ENCODE measurements around the gene UBE3A.

Gene UBE3A

GRCh38 chr15:25332306-25332705 is 106.5 kb downstream of the UBE3A start:
- TF ChIP-seq, protein P1, sequence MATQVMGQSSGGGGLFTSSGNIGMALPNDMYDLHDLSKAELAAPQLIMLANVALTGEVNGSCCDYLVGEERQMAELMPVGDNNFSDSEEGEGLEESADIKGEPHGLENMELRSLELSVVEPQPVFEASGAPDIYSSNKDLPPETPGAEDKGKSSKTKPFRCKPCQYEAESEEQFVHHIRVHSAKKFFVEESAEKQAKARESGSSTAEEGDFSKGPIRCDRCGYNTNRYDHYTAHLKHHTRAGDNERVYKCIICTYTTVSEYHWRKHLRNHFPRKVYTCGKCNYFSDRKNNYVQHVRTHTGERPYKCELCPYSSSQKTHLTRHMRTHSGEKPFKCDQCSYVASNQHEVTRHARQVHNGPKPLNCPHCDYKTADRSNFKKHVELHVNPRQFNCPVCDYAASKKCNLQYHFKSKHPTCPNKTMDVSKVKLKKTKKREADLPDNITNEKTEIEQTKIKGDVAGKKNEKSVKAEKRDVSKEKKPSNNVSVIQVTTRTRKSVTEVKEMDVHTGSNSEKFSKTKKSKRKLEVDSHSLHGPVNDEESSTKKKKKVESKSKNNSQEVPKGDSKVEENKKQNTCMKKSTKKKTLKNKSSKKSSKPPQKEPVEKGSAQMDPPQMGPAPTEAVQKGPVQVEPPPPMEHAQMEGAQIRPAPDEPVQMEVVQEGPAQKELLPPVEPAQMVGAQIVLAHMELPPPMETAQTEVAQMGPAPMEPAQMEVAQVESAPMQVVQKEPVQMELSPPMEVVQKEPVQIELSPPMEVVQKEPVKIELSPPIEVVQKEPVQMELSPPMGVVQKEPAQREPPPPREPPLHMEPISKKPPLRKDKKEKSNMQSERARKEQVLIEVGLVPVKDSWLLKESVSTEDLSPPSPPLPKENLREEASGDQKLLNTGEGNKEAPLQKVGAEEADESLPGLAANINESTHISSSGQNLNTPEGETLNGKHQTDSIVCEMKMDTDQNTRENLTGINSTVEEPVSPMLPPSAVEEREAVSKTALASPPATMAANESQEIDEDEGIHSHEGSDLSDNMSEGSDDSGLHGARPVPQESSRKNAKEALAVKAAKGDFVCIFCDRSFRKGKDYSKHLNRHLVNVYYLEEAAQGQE (IDR thresholded peaks at IDR 0.05; ENCODE audit: insufficient replicate concordance, low read depth): no peak
- no peak for TF ChIP-seq CTCF (IDR thresholded peaks at IDR 0.05; ENCODE audit: insufficient read depth, low read length)
- no peak for TF ChIP-seq POLR2AphosphoS5 (IDR thresholded peaks at IDR 0.05; ENCODE audit: low read depth)
- no peak for TF ChIP-seq SPI1 (IDR thresholded peaks at IDR 0.05; ENCODE audit: borderline replicate concordance, low read depth)
- TF ChIP-seq GABPA (IDR thresholded peaks at IDR 0.05; ENCODE audit: low read depth): no peak
- DNase-seq (ENCODE audit: low read depth in 1 of 2, low spot score in 1 of 2): no peak
- H3K27me3 ChIP-seq (ENCODE audit: insufficient read depth, poor library complexity, severe bottlenecking): no peaks in the 10 kb centered on the region
- H3K27ac ChIP-seq (replicated peaks): no peak overlapping the region
- no peak overlapping the region for H3K4me3 ChIP-seq (replicated peaks; ENCODE audit: insufficient read depth, low read length)

DNA sequence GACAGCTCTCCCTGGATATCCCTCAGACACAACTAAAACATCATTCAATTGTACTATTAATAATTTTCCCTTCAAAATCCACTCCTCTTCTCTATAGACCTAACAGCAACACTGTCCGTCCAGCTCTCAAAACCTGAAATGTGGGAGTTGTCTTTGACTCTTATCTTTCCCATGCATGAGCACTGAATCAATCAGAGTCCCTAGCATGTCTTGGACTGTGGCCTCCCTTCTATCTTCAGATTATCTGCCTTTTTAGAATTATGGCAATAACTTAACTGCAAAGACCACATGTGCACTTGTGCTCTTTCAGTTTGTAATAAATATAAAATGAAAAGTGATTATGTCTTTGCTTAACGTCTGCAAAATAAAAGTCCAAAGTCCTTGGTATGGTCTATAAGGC is 107.0 kb downstream of the UBE3A start:
- DNase-seq (ENCODE audit: low read depth in 1 of 2, low spot score in 1 of 2): no peak
- H3K4me3 ChIP-seq (replicated peaks; ENCODE audit: insufficient read depth, low read length): no peak overlapping the region
- H3K27me3 ChIP-seq (ENCODE audit: insufficient read depth, poor library complexity, severe bottlenecking): no peaks in the 10 kb centered on the region
- TF ChIP-seq POLR2AphosphoS5 (IDR thresholded peaks at IDR 0.05; ENCODE audit: low read depth) (no peak), SPI1 (IDR thresholded peaks at IDR 0.05; ENCODE audit: borderline replicate concordance, low read depth) (no peak), GABPA (IDR thresholded peaks at IDR 0.05; ENCODE audit: low read depth) (no peak), CTCF (IDR thresholded peaks at IDR 0.05; ENCODE audit: insufficient read depth, low read length) (no peak)
- TF ChIP-seq, protein P1 (IDR thresholded peaks at IDR 0.05; ENCODE audit: insufficient replicate concordance, low read depth): no peak
- no peak overlapping the region for H3K27ac ChIP-seq (replicated peaks)

GRCh38 chr15:25331404-25331803 is 107.4 kb downstream of the UBE3A start:
- Histone ChIP-seq H3K27me3 (ENCODE audit: insufficient read depth, poor library complexity, severe bottlenecking) (no peaks in the 10 kb centered on the region), H3K27ac (replicated peaks) (no peak overlapping the region), H3K4me3 (replicated peaks; ENCODE audit: insufficient read depth, low read length) (no peak overlapping the region)
- DNase-seq (ENCODE audit: low read depth in 1 of 2, low spot score in 1 of 2): no peak
- TF ChIP-seq POLR2AphosphoS5 (IDR thresholded peaks at IDR 0.05; ENCODE audit: low read depth) (no peak), CTCF (IDR thresholded peaks at IDR 0.05; ENCODE audit: insufficient read depth, low read length) (no peak), GABPA (IDR thresholded peaks at IDR 0.05; ENCODE audit: low read depth) (no peak), SPI1 (IDR thresholded peaks at IDR 0.05; ENCODE audit: borderline replicate concordance, low read depth) (no peak)
- TF ChIP-seq, protein P1 (IDR thresholded peaks at IDR 0.05; ENCODE audit: insufficient replicate concordance, low read depth): no peak
